DOHH2 (cell line): ENCODE measurements around the gene APOBEC4.

Experiments used
- H3F3A ChIP-seq: fragments of 200-600 bp; sonication (generic), shearing (Covaris generic); 2 replicates; pipeline ENCODE4 v1.6.0; 2016; ENCODE audit warnings: antibody characterized with exemption, mild to moderate bottlenecking; ENCODE audit not compliant: control insufficient read depth, insufficient read depth
- H3K27ac ChIP-seq: fragments of 200-600 bp; sonication (generic); 2 replicates; pipeline ENCODE4 v1.5.1; 2014; ENCODE audit warnings: low read depth, mild to moderate bottlenecking, low read length, moderate library complexity
- H3K27me3 ChIP-seq: fragments of 200-600 bp; sonication (generic); 2 replicates; pipeline ENCODE4 v1.6.1; 2014; ENCODE audit warnings: mild to moderate bottlenecking, low read length, mixed read lengths; ENCODE audit not compliant: control insufficient read depth
- H3K36me3 ChIP-seq: fragments of 200-600 bp; sonication (generic); 2 replicates; pipeline ENCODE4 v1.6.1; 2014; ENCODE audit warnings: mild to moderate bottlenecking, low read length, moderate library complexity, mixed read lengths; ENCODE audit not compliant: control insufficient read depth
- H3K4me1 ChIP-seq: fragments of 200-600 bp; sonication (generic); 2 replicates; pipeline ENCODE4 v1.6.1; 2014; ENCODE audit warnings: mild to moderate bottlenecking, low read length, mixed read lengths; ENCODE audit not compliant: control insufficient read depth
- H3K4me2 ChIP-seq: fragments of 200-600 bp; sonication (generic); 2 replicates; pipeline ENCODE4 v1.6.0; 2014; ENCODE audit warnings: mild to moderate bottlenecking, low read length, moderate library complexity
- H3K4me3 ChIP-seq: fragments of 200-600 bp; sonication (generic); 2 replicates; pipeline ENCODE4 v1.5.1; 2014; ENCODE audit warnings: mild to moderate bottlenecking, low read length, mixed read lengths
- H3K79me2 ChIP-seq: fragments of 200-600 bp; sonication (generic); 2 replicates; pipeline ENCODE4 v1.6.1; 2014; ENCODE audit warnings: mild to moderate bottlenecking, low read length, mixed read lengths; ENCODE audit not compliant: control insufficient read depth
- H3K9me2 ChIP-seq: fragments of 200-600 bp; sonication (generic); replicated peaks from 2 replicates; pipeline ENCODE4 v1.6.1; 2014; ENCODE audit warnings: mild to moderate bottlenecking, low read length, mixed read lengths; ENCODE audit not compliant: control insufficient read depth
- H3K9me3 ChIP-seq: fragments of 200-600 bp; sonication (generic); 2 replicates; pipeline ENCODE4 v1.6.1; 2014; ENCODE audit warnings: antibody characterized with exemption, low read length, mixed read lengths; ENCODE audit not compliant: control insufficient read depth, insufficient read depth
- H4K20me1 ChIP-seq: fragments of 200-600 bp; sonication (generic); 2 replicates; pipeline ENCODE4 v1.6.0; 2014; ENCODE audit warnings: low read depth, mild to moderate bottlenecking, antibody characterized with exemption, low read length, moderate library complexity; ENCODE audit not compliant: control insufficient read depth, insufficient read depth
- EZH2phosphoT487 ChIP-seq: fragments of 200-600 bp; sonication (generic); IDR thresholded peaks from 2 replicates; pipeline ENCODE4 v1.6.1; 2017; ENCODE audit warnings: borderline replicate concordance, mild to moderate bottlenecking, antibody characterized with exemption, low read length, moderate library complexity, mixed read lengths
- TF ChIP-seq, protein P1 (sequence below): fragments of 200-600 bp; sonication (generic); IDR thresholded peaks from one replicate; pipeline ENCODE4 v1.5.1; 2014; ENCODE audit warnings: antibody characterized with exemption, mild to moderate bottlenecking, low read depth, low read length; ENCODE audit not compliant: poor library complexity, severe bottlenecking

Gene APOBEC4

DNA sequence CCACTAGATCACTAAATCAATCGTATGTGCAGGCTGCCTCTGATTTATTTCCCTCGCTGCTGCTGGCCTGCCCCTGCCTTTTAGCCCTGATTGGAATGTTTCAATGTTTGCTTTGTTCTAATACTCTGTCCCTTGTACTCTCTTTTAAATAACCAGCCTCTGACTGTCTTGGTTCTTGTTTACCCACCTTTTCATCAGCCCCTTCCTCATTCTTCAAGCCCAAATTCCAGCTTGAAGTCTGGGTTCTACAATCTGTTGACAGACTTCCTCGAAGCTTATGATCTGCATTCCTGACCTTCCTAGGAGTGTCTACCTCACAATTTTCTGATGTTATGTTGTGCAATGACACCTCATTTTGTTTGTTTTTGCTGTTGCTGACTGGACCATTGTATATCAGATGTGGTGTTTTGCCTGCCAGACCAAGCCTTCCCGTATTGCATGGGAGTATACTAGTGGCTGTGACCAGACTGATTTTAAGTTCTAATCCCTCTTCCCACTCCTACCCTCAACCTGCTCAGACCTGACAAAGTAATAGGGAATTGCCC lies 46.6 kb upstream of the APOBEC4 start:
- Histone ChIP-seq H3F3A (no peaks in the 10 kb centered on the region), H3K27me3 (no peaks in the 10 kb centered on the region), H3K27ac (no peak overlapping the region), H3K9me2 (no peaks in the 10 kb centered on the region), H3K4me3 (no peak overlapping the region), H4K20me1 (no peaks in the 10 kb centered on the region), H3K79me2 (no peaks in the 10 kb centered on the region), H3K4me1 (peaks cover 6% of the 10 kb centered on the region), H3K9me3 (no peaks in the 10 kb centered on the region), H3K4me2 (no peak overlapping the region), H3K36me3 (no peaks in the 10 kb centered on the region)
- TF ChIP-seq, protein P1, sequence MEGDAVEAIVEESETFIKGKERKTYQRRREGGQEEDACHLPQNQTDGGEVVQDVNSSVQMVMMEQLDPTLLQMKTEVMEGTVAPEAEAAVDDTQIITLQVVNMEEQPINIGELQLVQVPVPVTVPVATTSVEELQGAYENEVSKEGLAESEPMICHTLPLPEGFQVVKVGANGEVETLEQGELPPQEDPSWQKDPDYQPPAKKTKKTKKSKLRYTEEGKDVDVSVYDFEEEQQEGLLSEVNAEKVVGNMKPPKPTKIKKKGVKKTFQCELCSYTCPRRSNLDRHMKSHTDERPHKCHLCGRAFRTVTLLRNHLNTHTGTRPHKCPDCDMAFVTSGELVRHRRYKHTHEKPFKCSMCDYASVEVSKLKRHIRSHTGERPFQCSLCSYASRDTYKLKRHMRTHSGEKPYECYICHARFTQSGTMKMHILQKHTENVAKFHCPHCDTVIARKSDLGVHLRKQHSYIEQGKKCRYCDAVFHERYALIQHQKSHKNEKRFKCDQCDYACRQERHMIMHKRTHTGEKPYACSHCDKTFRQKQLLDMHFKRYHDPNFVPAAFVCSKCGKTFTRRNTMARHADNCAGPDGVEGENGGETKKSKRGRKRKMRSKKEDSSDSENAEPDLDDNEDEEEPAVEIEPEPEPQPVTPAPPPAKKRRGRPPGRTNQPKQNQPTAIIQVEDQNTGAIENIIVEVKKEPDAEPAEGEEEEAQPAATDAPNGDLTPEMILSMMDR = no peak
- TF ChIP-seq EZH2phosphoT487 = no peak

DNA sequence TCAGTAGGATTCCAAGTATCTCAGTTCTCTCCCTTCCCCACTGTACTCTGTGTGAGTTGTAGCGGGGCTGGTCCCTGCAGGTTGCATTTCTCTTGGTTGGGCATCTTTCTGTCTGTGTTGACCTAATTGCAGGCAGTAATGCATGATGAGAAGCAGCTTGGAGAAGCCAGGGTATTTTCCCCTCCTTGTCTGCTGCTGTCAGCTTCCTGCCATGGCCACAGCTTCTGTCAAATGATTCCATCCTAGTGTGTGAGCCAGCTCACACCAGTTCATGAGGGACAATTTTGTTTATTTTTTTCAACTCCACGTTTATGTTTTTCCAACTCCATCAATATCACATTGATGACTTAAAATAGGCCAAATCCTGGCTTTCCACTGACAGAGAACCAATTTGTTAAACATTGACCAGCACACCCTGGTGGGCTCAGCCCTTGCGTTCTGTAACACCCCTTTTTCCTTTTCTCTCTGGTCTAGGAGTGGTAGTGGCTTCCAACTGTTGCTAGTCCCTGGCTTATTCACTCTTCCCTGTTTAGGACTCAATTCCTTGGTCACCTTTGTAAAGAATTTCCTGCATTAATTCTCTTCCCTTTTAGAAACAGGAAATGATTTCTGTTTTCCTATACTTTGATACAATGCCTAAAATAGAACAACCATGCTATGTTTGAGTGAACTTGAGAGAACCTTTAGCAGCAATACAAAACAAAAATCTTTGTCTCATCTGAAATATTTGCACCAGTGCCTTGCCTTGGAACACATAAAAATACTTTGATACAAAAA lies 44.9 kb upstream of the APOBEC4 start:
- H3F3A ChIP-seq = no peaks in the 10 kb centered on the region
- no peaks in the 10 kb centered on the region for H3K79me2 ChIP-seq
- H4K20me1 ChIP-seq = no peaks in the 10 kb centered on the region
- H3K9me2 ChIP-seq = no peaks in the 10 kb centered on the region
- H3K4me2 ChIP-seq = no peak overlapping the region
- peaks cover 6% of the 10 kb centered on the region for H3K4me1 ChIP-seq
- no peaks in the 10 kb centered on the region for H3K36me3 ChIP-seq
- H3K9me3 ChIP-seq = no peaks in the 10 kb centered on the region
- H3K4me3 ChIP-seq = no peak overlapping the region
- no peaks in the 10 kb centered on the region for H3K27me3 ChIP-seq
- TF ChIP-seq, protein P1 = no peak
- TF ChIP-seq EZH2phosphoT487 = no peak
- no peak overlapping the region for H3K27ac ChIP-seq

DNA sequence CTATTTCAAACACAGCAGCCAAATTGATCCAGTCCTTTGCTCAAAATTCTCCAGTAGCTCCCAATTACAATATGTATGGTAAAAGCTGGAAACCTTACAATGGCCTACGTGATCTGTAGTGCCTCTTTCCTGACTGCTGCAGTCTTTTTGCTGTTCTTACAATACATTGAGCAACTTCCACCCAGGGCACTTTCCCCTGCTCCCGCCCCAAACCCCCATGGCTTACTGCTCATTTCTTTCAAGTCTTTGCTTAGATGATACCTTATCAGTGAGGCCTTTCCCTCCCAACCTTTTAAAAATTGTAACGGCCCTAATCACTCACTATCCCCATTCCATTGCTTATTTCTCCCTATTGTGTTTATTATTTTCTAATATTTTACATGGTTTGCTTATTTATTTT lies 43.9 kb upstream of the APOBEC4 start:
- no peak overlapping the region for H3K27ac ChIP-seq
- H3K9me2 ChIP-seq = no peaks in the 10 kb centered on the region
- no peaks in the 10 kb centered on the region for H3K36me3 ChIP-seq
- no peaks in the 10 kb centered on the region for H4K20me1 ChIP-seq
- H3K27me3 ChIP-seq = no peaks in the 10 kb centered on the region
- H3K79me2 ChIP-seq = no peaks in the 10 kb centered on the region
- peaks cover 6% of the 10 kb centered on the region for H3K4me1 ChIP-seq
- TF ChIP-seq, protein P1 = no peak
- no peak for TF ChIP-seq EZH2phosphoT487
- no peak overlapping the region for H3K4me3 ChIP-seq
- H3F3A ChIP-seq = no peaks in the 10 kb centered on the region
- no peaks in the 10 kb centered on the region for H3K9me3 ChIP-seq
- no peak overlapping the region for H3K4me2 ChIP-seq
